Mesenchymal stem cell (in vitro differentiated cells and primary cell): ENCODE results near the gene CEL.
"Not testable (repeated sequence)": the region's sequence is repeated elsewhere in the genome, so short reads cannot be mapped to it uniquely, and the experiment has no call there.

ENCODE experiments used
- DNase-seq: peaks from one replicate; pipeline ENCODE4 v3.0.0-alpha.2; 2013
- H2AFZ ChIP-seq: one replicate; pipeline ENCODE4 v1.6.1; 2013; ENCODE audit warnings: low read depth, mild to moderate bottlenecking, control low read depth, inconsistent platforms, low read length, moderate library complexity
- H2AK5ac ChIP-seq: 2 replicates; pipeline ENCODE4 v1.6.1; 2013; ENCODE audit warnings: low read length, moderate library complexity, mild to moderate bottlenecking, inconsistent platforms; ENCODE audit not compliant: severe bottlenecking
- H2BK120ac ChIP-seq: one replicate; pipeline ENCODE4 v1.6.1; 2013; ENCODE audit warnings: low read depth, mild to moderate bottlenecking, inconsistent platforms, low read length, moderate library complexity
- H2BK12ac ChIP-seq, 2 experiments: one replicate each; pipeline ENCODE4 v1.6.1; 2013; ENCODE audit warnings: inconsistent platforms in 2 of 2, low read length in 2 of 2, mild to moderate bottlenecking in 2 of 2, moderate library complexity in 2 of 2, control low read depth in 1 of 2
- H2BK15ac ChIP-seq: one replicate; pipeline ENCODE4 v1.6.1; 2013; ENCODE audit warnings: mild to moderate bottlenecking, low read depth, inconsistent platforms; ENCODE audit not compliant: poor library complexity, severe bottlenecking
- H2BK5ac ChIP-seq: 2 replicates; pipeline ENCODE4 v1.6.1; 2013; ENCODE audit warnings: low read depth, mild to moderate bottlenecking, low read length, control low read depth, inconsistent platforms; ENCODE audit not compliant: poor library complexity, severe bottlenecking
- H3K14ac ChIP-seq, 2 experiments: one replicate each; pipeline ENCODE4 v1.6.1; 2013; ENCODE audit warnings: inconsistent platforms in 2 of 2, low read length in 2 of 2, control low read depth in 1 of 2, mild to moderate bottlenecking in 1 of 2, moderate library complexity in 1 of 2
- H3K18ac ChIP-seq, 2 experiments: one replicate each; pipeline ENCODE4 v1.6.1; 2013; ENCODE audit warnings: inconsistent platforms in 2 of 2, low read length in 2 of 2, control low read depth in 1 of 2, low read depth in 1 of 2, mild to moderate bottlenecking in 1 of 2
- H3K23ac ChIP-seq, 2 experiments: one replicate each; pipeline ENCODE4 v1.6.1; 2013; ENCODE audit warnings: inconsistent platforms in 2 of 2, low read length in 2 of 2, mild to moderate bottlenecking in 2 of 2, moderate library complexity in 2 of 2, control low read depth in 1 of 2
- H3K27ac ChIP-seq: 2 replicates; pipeline ENCODE4 v1.5.1; 2013; ENCODE audit warnings: mild to moderate bottlenecking, moderate library complexity, low read length, control low read depth, inconsistent platforms; ENCODE audit not compliant: poor library complexity, severe bottlenecking
- H3K27me3 ChIP-seq, 2 experiments: 2 replicates each; pipeline versions ENCODE4 v1.6.1 to v1.7.0; 2013; ENCODE audit warnings: low read length in 2 of 2, mild to moderate bottlenecking in 2 of 2, moderate library complexity in 2 of 2, control low read depth in 1 of 2, inconsistent platforms in 1 of 2; ENCODE audit not compliant: control insufficient read depth in 1 of 2, insufficient read depth in 1 of 2
- H3K36me3 ChIP-seq, 2 experiments: 2 replicates each; pipeline versions ENCODE4 v1.6.1 to v1.7.0; 2013; ENCODE audit warnings: low read length in 2 of 2, control low read depth in 1 of 2, inconsistent platforms in 1 of 2, low read depth in 1 of 2, mild to moderate bottlenecking in 1 of 2; ENCODE audit not compliant: insufficient read depth in 2 of 2, control insufficient read depth in 1 of 2
- H3K4ac ChIP-seq, 2 experiments: one replicate each; pipeline ENCODE4 v1.6.1; 2013; ENCODE audit warnings: inconsistent platforms in 2 of 2, low read length in 2 of 2, mild to moderate bottlenecking in 2 of 2, moderate library complexity in 2 of 2, control low read depth in 1 of 2, low read depth in 1 of 2
- H3K4me1 ChIP-seq: 2 replicates; pipeline ENCODE4 v1.6.1; 2013; ENCODE audit warnings: low read depth, low read length, control low read depth; ENCODE audit not compliant: control insufficient read depth, insufficient read depth
- H3K4me2 ChIP-seq: 2 replicates; pipeline ENCODE4 v1.6.1; 2013; ENCODE audit warnings: low read length, mild to moderate bottlenecking, inconsistent platforms; ENCODE audit not compliant: poor library complexity, severe bottlenecking
- H3K4me3 ChIP-seq, 2 experiments: 2 replicates each; pipeline versions ENCODE4 v1.5.1 to v1.7.0; 2013; ENCODE audit warnings: low read length in 2 of 2, mild to moderate bottlenecking in 2 of 2, control low read depth in 1 of 2, low read depth in 1 of 2; ENCODE audit not compliant: insufficient read depth in 1 of 2
- H3K79me1 ChIP-seq: replicated peaks from 2 replicates; pipeline ENCODE4 v1.6.1; 2013; ENCODE audit warnings: mild to moderate bottlenecking, control low read depth, low read length, inconsistent platforms; ENCODE audit not compliant: poor library complexity, severe bottlenecking
- H3K9ac ChIP-seq: 2 replicates; pipeline ENCODE4 v1.7.0; 2013; ENCODE audit warnings: mild to moderate bottlenecking, low read length, moderate library complexity
- H3K9me3 ChIP-seq: 2 replicates; pipeline ENCODE4 v1.7.0; 2013; ENCODE audit warnings: mild to moderate bottlenecking, low read length; ENCODE audit not compliant: control insufficient read depth
- H4K8ac ChIP-seq: one replicate; pipeline ENCODE4 v1.6.1; 2013; ENCODE audit warnings: inconsistent platforms, mild to moderate bottlenecking, low read length, moderate library complexity
- H4K91ac ChIP-seq: one replicate; pipeline ENCODE4 v1.6.1; 2013; ENCODE audit warnings: mild to moderate bottlenecking, low read length, inconsistent platforms
- WGBS: methylation state at CpG from one replicate; pipeline ENCODE4 v1.1.7; 2013; ENCODE audit warnings: mixed read lengths; 5-methylcytosine and 5-hydroxymethylcytosine counted together

The CEL gene

DNA sequence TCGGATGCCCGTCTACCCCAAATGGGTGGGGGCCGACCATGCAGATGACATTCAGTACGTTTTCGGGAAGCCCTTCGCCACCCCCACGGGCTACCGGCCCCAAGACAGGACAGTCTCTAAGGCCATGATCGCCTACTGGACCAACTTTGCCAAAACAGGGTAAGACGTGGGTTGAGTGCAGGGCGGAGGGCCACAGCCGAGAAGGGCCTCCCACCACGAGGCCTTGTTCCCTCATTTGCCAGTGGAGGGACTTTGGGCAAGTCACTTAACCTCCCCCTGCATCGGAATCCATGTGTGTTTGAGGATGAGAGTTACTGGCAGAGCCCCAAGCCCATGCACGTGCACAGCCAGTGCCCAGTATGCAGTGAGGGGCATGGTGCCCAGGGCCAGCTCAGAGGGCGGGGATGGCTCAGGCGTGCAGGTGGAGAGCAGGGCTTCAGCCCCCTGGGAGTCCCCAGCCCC is 8.8 kb downstream of the CEL start:
- not testable (repeated sequence) for H3K23ac ChIP-seq, H3K9me3 ChIP-seq, H4K91ac ChIP-seq, H2AK5ac ChIP-seq, H2BK15ac ChIP-seq, H2AFZ ChIP-seq, H2BK5ac ChIP-seq, H3K27me3 ChIP-seq, H3K4me2 ChIP-seq, H3K4ac ChIP-seq, H3K79me1 ChIP-seq, H2BK12ac ChIP-seq, H4K8ac ChIP-seq, H3K14ac ChIP-seq, H3K9ac ChIP-seq, H3K4me3 ChIP-seq, H3K4me1 ChIP-seq, DNase-seq, H2BK120ac ChIP-seq, H3K27ac ChIP-seq, H3K18ac ChIP-seq
- H3K36me3 ChIP-seq, result peaks cover 0 to 13% of the 10 kb centered on the region in 2 experiments
- WGBS, result 97% methylated on average over 17 of the region's 17 CpGs

DNA sequence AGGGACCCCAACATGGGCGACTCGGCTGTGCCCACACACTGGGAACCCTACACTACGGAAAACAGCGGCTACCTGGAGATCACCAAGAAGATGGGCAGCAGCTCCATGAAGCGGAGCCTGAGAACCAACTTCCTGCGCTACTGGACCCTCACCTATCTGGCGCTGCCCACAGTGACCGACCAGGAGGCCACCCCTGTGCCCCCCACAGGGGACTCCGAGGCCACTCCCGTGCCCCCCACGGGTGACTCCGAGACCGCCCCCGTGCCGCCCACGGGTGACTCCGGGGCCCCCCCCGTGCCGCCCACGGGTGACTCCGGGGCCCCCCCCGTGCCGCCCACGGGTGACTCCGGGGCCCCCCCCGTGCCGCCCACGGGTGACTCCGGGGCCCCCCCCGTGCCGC is 9.2 kb downstream of the CEL start:
- not testable (repeated sequence) for DNase-seq, H3K9ac ChIP-seq, H3K4me3 ChIP-seq, H3K79me1 ChIP-seq, H2BK12ac ChIP-seq, H3K27ac ChIP-seq, H2BK15ac ChIP-seq, H3K9me3 ChIP-seq, H3K4ac ChIP-seq, H3K23ac ChIP-seq, H2AFZ ChIP-seq, H4K91ac ChIP-seq, H3K4me1 ChIP-seq, H3K14ac ChIP-seq, H2AK5ac ChIP-seq, H3K18ac ChIP-seq, H3K4me2 ChIP-seq, H2BK120ac ChIP-seq, H3K27me3 ChIP-seq, H4K8ac ChIP-seq, H2BK5ac ChIP-seq
- peaks cover 0 to 10% of the 10 kb centered on the region in 2 experiments for H3K36me3 ChIP-seq
- WGBS, result 100% methylated on average over 4 of the region's 31 CpGs

DNA sequence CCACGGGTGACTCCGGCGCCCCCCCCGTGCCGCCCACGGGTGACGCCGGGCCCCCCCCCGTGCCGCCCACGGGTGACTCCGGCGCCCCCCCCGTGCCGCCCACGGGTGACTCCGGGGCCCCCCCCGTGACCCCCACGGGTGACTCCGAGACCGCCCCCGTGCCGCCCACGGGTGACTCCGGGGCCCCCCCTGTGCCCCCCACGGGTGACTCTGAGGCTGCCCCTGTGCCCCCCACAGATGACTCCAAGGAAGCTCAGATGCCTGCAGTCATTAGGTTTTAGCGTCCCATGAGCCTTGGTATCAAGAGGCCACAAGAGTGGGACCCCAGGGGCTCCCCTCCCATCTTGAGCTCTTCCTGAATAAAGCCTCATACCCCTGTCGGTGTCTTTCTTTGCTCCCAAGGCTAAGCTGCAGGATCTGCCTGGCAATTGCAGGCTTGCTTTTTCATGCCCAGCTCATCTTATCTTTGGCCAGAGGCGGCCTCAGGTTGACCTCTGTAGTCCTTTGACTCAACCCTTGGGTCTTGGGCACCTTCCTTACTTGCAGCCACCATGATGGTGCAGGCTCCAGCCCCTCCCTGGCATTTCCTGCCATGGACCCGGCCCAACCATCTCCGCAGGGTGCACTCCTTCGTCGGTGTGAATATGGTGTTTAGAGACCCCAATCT is 9.8 kb downstream of the CEL start:
- peaks cover 5% of the 10 kb centered on the region for H3K4me1 ChIP-seq
- WGBS, result 97% methylated on average over 16 of the region's 33 CpGs
- no peaks in the 10 kb centered on the region for H3K27me3 ChIP-seq
- no peaks in the 10 kb centered on the region for H3K9me3 ChIP-seq
- no peak overlapping the region for H3K4me2 ChIP-seq
- H3K36me3 ChIP-seq, result peaks cover 0 to 4% of the 10 kb centered on the region in 2 experiments
- no peak overlapping the region for H2BK120ac ChIP-seq
- H4K91ac ChIP-seq, result no peak overlapping the region
- no peaks in the 10 kb centered on the region for H3K79me1 ChIP-seq
- no peak for DNase-seq
- H3K9ac ChIP-seq, result no peak overlapping the region
- H4K8ac ChIP-seq, result no peak overlapping the region
- no peak overlapping the region for H2BK12ac ChIP-seq
- no peak overlapping the region for H3K4ac ChIP-seq
- H3K23ac ChIP-seq, result no peak overlapping the region
- H2AK5ac ChIP-seq, result no peak overlapping the region
- H3K18ac ChIP-seq, result no peak overlapping the region
- no peak overlapping the region for H3K4me3 ChIP-seq
- no peak overlapping the region for H2AFZ ChIP-seq
- no peak overlapping the region for H2BK15ac ChIP-seq
- no peak overlapping the region for H3K27ac ChIP-seq
- no peak overlapping the region for H2BK5ac ChIP-seq
- no peak overlapping the region for H3K14ac ChIP-seq

DNA sequence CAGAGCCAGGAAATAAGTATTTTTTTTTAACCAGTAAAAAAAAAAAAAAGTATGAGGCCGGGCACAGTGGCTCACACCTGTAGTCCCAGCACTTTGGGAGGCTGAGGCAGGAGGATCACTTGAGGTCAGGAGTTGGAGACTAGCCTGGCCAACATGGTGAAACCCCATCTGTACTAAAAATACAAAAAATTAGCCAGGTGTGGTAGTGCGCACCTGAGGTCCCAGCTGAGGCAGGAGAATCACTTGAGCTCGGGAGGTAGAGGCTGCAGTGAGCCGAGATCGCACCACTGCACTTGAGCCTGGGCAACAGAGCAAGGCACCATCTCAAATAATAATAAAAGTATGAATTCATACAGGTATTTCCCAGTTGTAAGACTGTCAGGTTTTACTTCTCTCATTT is 10.4 kb downstream of the CEL start:
- not testable (repeated sequence) for H2BK5ac ChIP-seq, H3K4me1 ChIP-seq, H2AFZ ChIP-seq, H3K4me2 ChIP-seq, H4K8ac ChIP-seq, H3K4ac ChIP-seq, H3K18ac ChIP-seq, H3K9me3 ChIP-seq, H3K79me1 ChIP-seq, H3K14ac ChIP-seq, H2BK12ac ChIP-seq, H3K9ac ChIP-seq, H2AK5ac ChIP-seq, H4K91ac ChIP-seq, H2BK120ac ChIP-seq, H3K4me3 ChIP-seq, H2BK15ac ChIP-seq, H3K27me3 ChIP-seq, H3K36me3 ChIP-seq, H3K27ac ChIP-seq, H3K23ac ChIP-seq, DNase-seq
- WGBS, result 100% methylated on average over 5 of the region's 5 CpGs
